Gastrocnemius medialis (tissue), 4 donors: ENCODE results near the gene SESTD1. TPM values are rescaled to one million over a fixed set of nuclear protein-coding genes. Genes with fewer than 3 reads are reported as not detected.
A peak's percentile ranks its signal among the peaks of the same experiment; 100 is the strongest.

Source experiments
- ATAC-seq, 2 donors: fragments of 150-250 bp; one replicate each; pipeline ENCODE4 v1.9.1; 2016
- DNase-seq, 2 donors: peaks; one replicate each; pipeline ENCODE4 v3.0.0-alpha.2; 2019
- H3K27ac ChIP-seq, 4 donors: fragments of 200-600 bp; sonication (generic); 1 replicate in 1 of 4; 2 replicates in 3 of 4; pipeline ENCODE4 v1.5.1; 2016 to 2018; ENCODE audit warnings: mild to moderate bottlenecking in 2 of 4, moderate library complexity in 1 of 4
- H3K27me3 ChIP-seq, 3 donors: fragments of 200-600 bp; sonication (generic) in 2 of 3; 1 replicate in 1 of 3; 2 replicates in 2 of 3; pipeline versions ENCODE4 v1.5.1 to v1.6.0; 2016 to 2019; ENCODE audit warnings: mild to moderate bottlenecking in 1 of 3, moderate library complexity in 1 of 3
- H3K36me3 ChIP-seq, 2 donors: fragments of 200-600 bp; sonication (generic) in 1 of 2; one replicate each; pipeline ENCODE4 v1.5.1; 2017 to 2018
- H3K4me1 ChIP-seq, 2 donors: fragments of 200-600 bp; sonication (generic) in 1 of 2; one replicate each; pipeline ENCODE4 v1.5.1; 2016 to 2017; ENCODE audit warnings: mild to moderate bottlenecking in 2 of 2
- H3K4me3 ChIP-seq, 4 donors: fragments of 200-600 bp; sonication (generic) in 3 of 4; 1 replicate in 1 of 4; 2 replicates in 3 of 4; pipeline ENCODE4 v1.5.1; 2016 to 2019; ENCODE audit warnings: mild to moderate bottlenecking in 2 of 4
- H3K9me3 ChIP-seq, 3 donors: fragments of 200-600 bp; sonication (generic) in 2 of 3; 1 replicate in 1 of 3; 2 replicates in 2 of 3; pipeline ENCODE4 v1.5.1; 2016 to 2019
- CTCF ChIP-seq, 5 experiments: fragments of 450-650 bp in 3 of 5; fragments of 200-600 bp in 2 of 5; sonication (generic) in 2 of 5; IDR thresholded peaks in 4 of 5; conservative IDR thresholded peaks in 1 of 5; 1 replicate in 4 of 5; 2 replicates in 1 of 5; pipeline ENCODE4 v1.5.1; 2016 to 2019; ENCODE audit warnings: antibody characterized with exemption in 5 of 5, mild to moderate bottlenecking in 3 of 5, moderate library complexity in 3 of 5
- POLR2A ChIP-seq, 2 donors: fragments of 450-650 bp; IDR thresholded peaks; one replicate each; pipeline ENCODE4 v1.6.1; 2017; ENCODE audit warnings: antibody characterized with exemption in 2 of 2, mild to moderate bottlenecking in 2 of 2, moderate library complexity in 2 of 2
- in situ Hi-C, 4 donors: fragments of 200-750 bp; cut with MboI; loops; one replicate each; pipeline versions ENCODE4 v1.15.0 to v1.8.0; 2017; ENCODE audit warnings: low sequenced_read_pairs in 4 of 4
- intact Hi-C: fragments of 100-400 bp; cut with DNase I; formaldehyde crosslinking; loops from one replicate; pipeline ENCODE4 v1.15.1; 2023; ENCODE audit warnings: low total_unique reads
- total RNA-seq, 4 donors: library from RNA; depleted of rRNA; stranded (reverse); fragments of >200 nt; gene quantifications; one replicate each; pipeline versions ENCODE4 v1.1.0 to v1.2.3, GENCODE V29; 2016

SESTD1 gene
- total RNA-seq, 4 donors from 2014 or later = 4.1 to 11.0 (median 8.6) TPM

GRCh38 chr2:179272406-179273192 is 8.0 kb upstream of the SESTD1 start:
- intact Hi-C loops = loop anchor here (5.0 kb wide), 1 partner anchor 70 kb away; no protein-coding TSS in a partner anchor
- peak overlapping the region; percentile 44 to 67 (median 56) for H3K27ac ChIP-seq
- H3K27me3 ChIP-seq = no peaks in the 10 kb centered on the region
- peaks cover 5 to 13% of the 10 kb centered on the region in 2 donors for H3K4me1 ChIP-seq
- no peak overlapping the region for H3K4me3 ChIP-seq
- no peaks in the 10 kb centered on the region for H3K9me3 ChIP-seq
- TF ChIP-seq POLR2A (IDR thresholded peaks at IDR 0.05) = no peak
- TF ChIP-seq CTCF (IDR thresholded peaks at IDR 0.05 in 4 of 5, conservative IDR thresholded peaks at IDR 0.05 in 1 of 5) = no peak
- no peaks in the 10 kb centered on the region for H3K36me3 ChIP-seq
- DNase-seq (no peak), ATAC-seq (peak; percentile 76 to 82)
- in situ Hi-C loops = no loop called here

GRCh38 chr2:179270689-179271088 is 6.1 kb upstream of the SESTD1 start:
- no peak for ATAC-seq
- H3K27me3 ChIP-seq = no peaks in the 10 kb centered on the region
- peaks cover 5 to 13% of the 10 kb centered on the region in 2 donors for H3K4me1 ChIP-seq
- TF ChIP-seq CTCF (IDR thresholded peaks at IDR 0.05 in 4 of 5, conservative IDR thresholded peaks at IDR 0.05 in 1 of 5) = no peak
- TF ChIP-seq POLR2A (IDR thresholded peaks at IDR 0.05) = no peak
- H3K9me3 ChIP-seq = no peaks in the 10 kb centered on the region
- H3K27ac ChIP-seq = no peak overlapping the region
- no peak overlapping the region for H3K4me3 ChIP-seq
- no peak for DNase-seq
- intact Hi-C loops = loop anchor here (5.0 kb wide), 1 partner anchor 72 kb away; no protein-coding TSS in a partner anchor
- in situ Hi-C loops = no loop called here
- no peaks in the 10 kb centered on the region for H3K36me3 ChIP-seq

- Histone ChIP-seq H3K4me1 (peaks cover 8 to 14% of the 10 kb centered on the region in 2 donors), H3K4me3 (no peak overlapping the region), H3K36me3 (no peaks in the 10 kb centered on the region), H3K9me3 (no peaks in the 10 kb centered on the region), H3K27me3 (no peaks in the 10 kb centered on the region), H3K27ac (no peak overlapping the region)
- in situ Hi-C loops (loop anchor here in 1 of 4 donors (10.0 kb wide), 1 partner anchor 76 kb away; no protein-coding TSS in a partner anchor), intact Hi-C loops (no loop called here)
- ATAC-seq = no peak
- TF ChIP-seq CTCF (IDR thresholded peaks at IDR 0.05 in 4 of 5, conservative IDR thresholded peaks at IDR 0.05 in 1 of 5) (no peak), POLR2A (IDR thresholded peaks at IDR 0.05) (no peak)
- DNase-seq = no peak
Measured at GRCh38 chr2:179268277-179268925, 3.8 kb upstream of the SESTD1 start.

GRCh38 chr2:179266271-179266670 is 1.6 kb upstream of the SESTD1 start:
- peaks cover 7 to 22% of the 10 kb centered on the region in 2 donors for H3K4me1 ChIP-seq
- in situ Hi-C loops (loop anchor here in 1 of 4 donors (10.0 kb wide), 1 partner anchor 79 kb away; no protein-coding TSS in a partner anchor), intact Hi-C loops (no loop called here)
- H3K4me3 ChIP-seq = no peak overlapping the region
- ATAC-seq (no peak), DNase-seq (no peak)
- H3K27me3 ChIP-seq = no peaks in the 10 kb centered on the region
- no peaks in the 10 kb centered on the region for H3K9me3 ChIP-seq
- TF ChIP-seq CTCF (IDR thresholded peaks at IDR 0.05 in 4 of 5, conservative IDR thresholded peaks at IDR 0.05 in 1 of 5) = no peak
- no peak for TF ChIP-seq POLR2A (IDR thresholded peaks at IDR 0.05)
- no peaks in the 10 kb centered on the region for H3K36me3 ChIP-seq
- no peak overlapping the region for H3K27ac ChIP-seq
